Activated T-cell treated with anti-CD3 and anti-CD28 coated beads, Interleukin-2, amount 50 U/mL, for 1 hour (primary cell): ENCODE measurements around the gene SHISA3.

Experiments used
- DNase-seq: peaks from one replicate; pipeline ENCODE4 v3.0.0-alpha.2; 2020

The SHISA3 gene

GRCh38 chr4:42392436-42392835 lies 4.9 kb upstream of the SHISA3 start:
- no peak for DNase-seq

- no peak for DNase-seq
These were observed 1.7 kb upstream of the SHISA3 start for GRCh38 chr4:42395595-42395994.

DNA sequence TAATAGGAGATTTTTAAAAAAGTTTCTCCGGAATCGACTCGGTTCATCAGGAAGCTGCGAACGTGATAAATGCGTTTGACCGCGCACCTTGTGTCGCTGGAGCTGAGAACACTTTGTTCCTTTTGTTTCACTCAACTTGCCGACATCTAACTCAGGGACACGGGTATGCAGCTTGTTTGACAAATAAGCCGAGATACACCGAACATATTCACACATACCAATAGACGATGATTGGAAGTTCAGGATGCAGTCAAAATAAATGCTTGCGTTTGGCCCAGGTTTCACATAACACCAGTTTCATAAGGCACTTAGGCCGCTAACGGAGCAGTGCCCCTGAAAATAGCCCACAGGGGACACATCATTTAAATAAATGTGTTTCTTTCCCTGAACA lies 932 bp upstream of the SHISA3 start:
- DNase-seq = no peak

DNA sequence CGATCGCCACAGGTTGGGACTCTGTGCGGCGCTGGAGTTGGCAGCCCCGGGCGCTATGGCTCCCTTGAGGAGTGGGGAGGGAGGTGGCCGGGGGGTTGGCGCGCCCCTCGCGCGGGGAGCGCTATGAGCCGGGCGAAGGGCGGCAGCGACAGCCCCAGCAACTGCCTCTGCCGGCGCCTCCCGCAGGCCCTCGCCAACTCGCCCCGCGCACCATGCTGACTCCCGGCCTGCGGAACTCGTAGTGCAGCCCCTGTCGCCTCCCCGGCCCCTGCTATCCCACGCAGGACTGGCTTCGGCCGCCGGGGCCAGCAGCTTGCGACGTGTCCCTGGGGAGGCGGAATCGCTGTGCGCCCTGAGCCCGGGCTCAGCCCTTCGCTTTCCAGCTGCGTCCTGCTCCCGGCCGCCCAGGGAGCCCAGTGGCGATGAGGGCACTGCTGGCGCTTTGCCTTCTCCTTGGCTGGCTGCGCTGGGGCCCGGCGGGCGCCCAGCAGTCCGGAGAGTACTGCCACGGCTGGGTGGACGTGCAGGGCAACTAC lies 415 bp downstream of the SHISA3 start:
- DNase-seq = no peak

DNA sequence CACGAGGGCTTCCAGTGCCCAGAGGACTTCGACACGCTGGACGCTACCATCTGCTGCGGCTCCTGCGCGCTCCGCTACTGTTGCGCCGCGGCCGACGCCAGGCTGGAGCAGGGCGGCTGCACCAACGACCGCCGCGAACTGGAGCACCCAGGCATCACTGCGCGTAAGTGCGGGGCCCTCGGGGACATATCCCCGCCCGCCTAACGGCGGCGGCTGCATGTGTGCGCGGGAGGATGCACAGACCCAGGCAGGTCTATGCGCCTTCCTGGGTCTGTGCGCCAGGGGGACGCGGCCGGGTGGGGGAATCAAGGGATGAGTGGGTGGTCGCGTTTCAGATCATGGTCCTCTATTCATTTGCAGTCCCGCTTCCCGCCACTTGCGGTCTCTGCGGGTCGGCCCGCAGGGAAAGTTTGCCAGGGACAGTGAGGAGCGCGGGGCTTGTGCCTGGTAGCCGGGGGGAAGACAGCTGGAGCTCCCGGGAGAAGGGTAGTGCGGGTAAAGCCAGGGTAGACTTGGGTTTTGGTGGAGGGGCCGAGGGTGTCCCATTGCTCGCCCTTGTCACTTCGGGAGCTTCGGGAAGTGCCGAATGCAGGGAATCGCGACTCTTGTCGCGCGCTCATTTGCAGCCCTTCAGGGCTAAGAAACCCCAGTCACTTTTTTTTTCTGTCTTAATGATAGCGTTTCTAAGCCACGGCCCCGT lies 1.0 kb downstream of the SHISA3 start:
- DNase-seq = no peak

DNA sequence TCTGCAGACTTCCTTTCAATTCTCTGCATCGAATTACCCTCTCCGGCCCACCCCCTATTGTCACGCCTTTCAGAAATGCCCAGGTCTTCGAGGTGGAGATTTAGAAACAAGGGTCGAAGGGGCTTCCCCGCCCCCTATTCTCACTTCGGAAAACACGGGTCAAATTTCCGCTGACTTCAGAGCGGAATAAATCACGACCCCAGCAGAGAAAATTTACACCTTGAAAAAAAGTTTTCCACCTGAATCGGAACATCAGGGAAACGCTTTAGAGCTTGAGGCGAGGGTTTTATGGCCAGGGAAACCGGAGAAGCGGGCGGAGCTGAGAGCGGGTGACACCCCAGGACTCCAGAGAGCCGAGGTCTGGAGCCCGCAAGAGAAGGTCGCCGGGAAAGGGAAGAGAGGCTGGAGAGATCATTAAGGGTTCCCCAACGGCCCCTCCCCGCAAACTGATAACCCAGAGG lies 1.6 kb downstream of the SHISA3 start:
- DNase-seq = no peak

DNA sequence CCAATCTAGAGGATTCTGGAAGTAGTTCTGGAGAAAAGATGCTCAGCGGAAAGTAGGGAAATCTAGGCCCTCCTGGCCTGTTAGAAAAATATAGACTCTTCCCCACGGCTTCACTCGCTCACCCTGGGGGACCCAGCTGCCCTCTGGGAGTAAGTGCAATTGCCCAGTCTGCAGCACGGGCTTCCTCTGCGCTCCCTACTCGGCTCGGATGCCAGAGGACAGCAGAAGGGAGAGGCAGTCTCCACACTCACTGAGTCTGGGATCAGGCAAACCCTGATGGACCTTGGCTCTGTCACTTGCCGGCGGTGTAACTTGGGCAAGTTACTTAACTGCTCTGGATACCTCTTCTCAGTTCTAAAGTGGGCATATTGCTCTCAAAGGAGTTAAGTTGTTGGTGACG lies 2.1 kb downstream of the SHISA3 start:
- DNase-seq = no peak

- DNase-seq = no peak
These were observed 3.9 kb downstream of the SHISA3 start for GRCh38 chr4:42401171-42401570.

GRCh38 chr4:42404001-42404400 lies 6.7 kb downstream of the SHISA3 start:
- DNase-seq = no peak

GRCh38 chr4:42410446-42410845 lies 13.2 kb downstream of the SHISA3 start:
- DNase-seq = no peak

GRCh38 chr4:42411803-42412202 lies 14.5 kb downstream of the SHISA3 start:
- no peak for DNase-seq

- no peak for DNase-seq
These were observed 15.0 kb downstream of the SHISA3 start for GRCh38 chr4:42412251-42412650.

GRCh38 chr4:42415281-42415680 lies 18.0 kb downstream of the SHISA3 start:
- DNase-seq = no peak

DNA sequence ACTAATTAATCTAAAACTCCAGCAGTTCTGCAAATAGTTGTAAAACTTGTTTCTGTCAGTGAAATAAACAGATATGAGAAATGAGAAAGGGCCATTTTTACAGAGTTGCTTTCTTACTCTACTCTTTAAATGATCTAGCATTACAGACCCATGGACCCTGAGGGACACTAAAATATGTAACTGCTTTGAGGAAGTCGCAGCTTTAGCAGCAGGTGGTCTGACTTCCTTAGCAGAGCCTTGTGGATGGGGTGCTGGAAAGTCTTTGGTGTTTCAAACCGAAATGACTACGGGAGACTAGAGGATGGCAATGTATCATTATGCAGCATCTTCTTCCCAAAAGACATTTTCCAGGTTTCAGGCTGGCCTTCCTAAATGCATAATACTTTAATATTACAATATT lies 18.7 kb downstream of the SHISA3 start:
- DNase-seq = no peak

DNA sequence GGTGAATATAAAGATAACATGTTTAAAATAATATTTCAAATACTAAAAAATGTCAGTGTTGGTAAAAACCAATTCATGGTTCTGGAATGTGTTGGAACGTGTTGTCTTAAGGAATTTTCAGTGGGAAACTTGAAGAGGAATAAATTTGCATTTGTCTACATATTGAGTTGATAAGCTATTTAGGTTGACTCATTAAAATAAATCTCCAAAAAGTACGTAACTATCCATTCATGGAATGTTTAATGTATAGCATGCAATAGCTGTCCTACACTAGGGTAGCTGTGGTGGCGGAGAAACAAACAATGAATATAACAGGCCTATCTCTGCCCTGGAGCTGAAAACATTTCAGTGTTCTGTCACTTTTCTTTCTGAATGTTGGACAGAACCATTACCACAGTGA lies 20.3 kb downstream of the SHISA3 start:
- DNase-seq = no peak

GRCh38 chr4:42420140-42420539 lies 22.9 kb downstream of the SHISA3 start:
- DNase-seq = no peak

- no peak for DNase-seq
These were observed 28.1 kb downstream of the SHISA3 start for GRCh38 chr4:42425146-42426065.

- no peak for DNase-seq
These were observed 30.7 kb downstream of the SHISA3 start for GRCh38 chr4:42428036-42428435.

DNA sequence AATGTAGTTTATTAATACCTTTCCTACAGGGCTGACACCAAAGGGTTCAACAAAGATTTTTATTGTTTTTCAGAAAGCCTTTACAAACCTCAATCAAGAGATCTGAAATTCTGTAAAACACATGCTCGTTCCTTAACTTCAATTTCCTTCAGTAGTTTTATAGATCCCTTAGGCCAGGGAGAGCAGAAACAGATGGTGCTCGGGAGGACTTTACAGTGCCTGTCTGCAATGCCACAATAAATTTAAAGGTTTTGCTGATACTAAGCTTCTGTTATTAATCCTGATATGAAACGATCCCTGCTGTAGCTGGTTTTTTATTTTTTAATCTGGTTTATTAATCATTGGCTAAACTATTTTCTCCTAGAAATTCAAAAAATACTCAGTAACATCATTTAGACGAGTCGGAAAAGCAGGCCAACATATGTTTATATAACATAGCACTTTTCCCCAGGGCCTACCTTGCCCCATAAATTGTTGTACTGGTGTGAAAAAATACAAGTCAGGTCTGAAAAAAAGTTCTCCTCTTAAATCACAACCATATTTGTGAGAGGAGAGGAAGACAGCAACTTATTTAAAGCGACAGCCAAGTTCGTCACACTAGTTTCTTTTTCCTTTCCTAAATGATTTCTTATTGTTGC lies 39.8 kb downstream of the SHISA3 start:
- DNase-seq = no peak

GRCh38 chr4:42440083-42440482 lies 42.8 kb downstream of the SHISA3 start:
- DNase-seq = no peak

DNA sequence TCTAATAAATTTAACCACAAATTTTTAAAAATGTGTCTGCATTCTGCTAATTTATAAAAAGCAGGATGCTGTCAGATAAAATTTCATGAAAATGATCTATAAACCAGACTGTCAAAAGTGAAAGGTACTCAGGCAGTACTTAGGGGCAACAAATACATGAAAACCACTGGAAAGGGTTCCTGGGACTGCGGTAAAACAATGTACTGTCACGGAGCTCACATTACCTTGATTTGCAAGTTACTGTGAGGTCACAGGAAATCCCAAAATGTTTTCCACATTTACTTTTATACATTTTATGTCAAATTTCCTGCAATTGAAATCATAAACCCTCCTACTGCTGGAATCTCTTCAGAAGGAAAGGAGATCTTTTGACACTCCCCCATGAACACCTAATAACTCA lies 45.3 kb downstream of the SHISA3 start:
- DNase-seq = no peak

DNA sequence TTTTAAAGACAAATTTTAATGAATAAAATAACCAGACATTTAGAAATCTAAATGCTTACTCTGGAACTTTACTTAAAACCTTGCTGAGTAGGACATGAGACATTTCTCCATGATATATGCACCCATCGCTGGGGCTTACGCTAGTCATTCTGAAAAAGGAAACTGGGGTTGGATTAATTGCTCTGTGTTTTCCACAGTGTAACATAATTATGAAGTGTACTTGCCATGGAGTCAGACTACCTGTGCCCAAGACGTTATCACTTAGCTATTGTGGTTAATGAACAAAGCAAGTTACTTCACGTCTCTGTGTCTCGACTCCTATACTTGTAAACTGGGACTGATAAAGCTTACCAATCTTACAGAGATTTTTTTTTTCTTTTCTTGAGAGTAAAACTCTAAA lies 47.8 kb downstream of the SHISA3 start:
- no peak for DNase-seq

GRCh38 chr4:42446823-42447222 lies 49.5 kb downstream of the SHISA3 start:
- DNase-seq = no peak
